HCT116 (cell line): Measurements from ENCODE around the gene CAPN10.

Experiments
- CBX3 ChIP-seq: IDR thresholded peaks from 2 replicates; pipeline ENCODE4 v1.6.1; 2012; ENCODE audit warnings: low read depth
- CTCF ChIP-seq, 3 experiments: fragments of 200-600 bp in 1 of 3; sonication (generic) in 1 of 3; IDR thresholded peaks in 2 of 3; conservative IDR thresholded peaks in 1 of 3; 2 replicates each; pipeline ENCODE4 v1.5.1; 2012 to 2017; ENCODE audit warnings: low read depth in 2 of 3, low read length in 2 of 3, antibody characterized with exemption in 1 of 3, borderline replicate concordance in 1 of 3, control low read depth in 1 of 3, mild to moderate bottlenecking in 1 of 3, mixed read lengths in 1 of 3, mixed run types in 1 of 3, moderate library complexity in 1 of 3; ENCODE audit not compliant: insufficient read depth in 1 of 3
- EGR1 ChIP-seq: IDR thresholded peaks from 2 replicates; pipeline ENCODE4 v1.6.1; 2012; ENCODE audit warnings: low read depth
- EZH2 ChIP-seq: fragments of 200-600 bp; sonication (generic); IDR thresholded peaks from 2 replicates; pipeline ENCODE4 v1.6.1; 2017; ENCODE audit warnings: antibody characterized with exemption, mixed run types
- EZH2phosphoT487 ChIP-seq: fragments of 200-600 bp; IDR thresholded peaks from 2 replicates; pipeline ENCODE4 v1.6.1; 2018; ENCODE audit warnings: antibody characterized with exemption, borderline replicate concordance
- POLR2A ChIP-seq: IDR thresholded peaks from 2 replicates; pipeline ENCODE4 v1.7.0; 2011; ENCODE audit warnings: borderline replicate concordance; ENCODE audit not compliant: insufficient read depth, insufficient read length; ENCODE audit errors: extremely low read depth
- SIN3A ChIP-seq: IDR thresholded peaks from 2 replicates; pipeline ENCODE4 v1.6.1; 2012; ENCODE audit warnings: low read depth
- ZFX ChIP-seq: fragments of 450-650 bp; IDR thresholded peaks from 2 replicates; pipeline ENCODE4 v1.6.1; 2017

GRCh38 chr2:240636563-240637115, 50.1 kb downstream of the CAPN10 start:
- no peak for TF ChIP-seq CBX3
- TF ChIP-seq EGR1 = no peak
- TF ChIP-seq EZH2phosphoT487 = no peak
- no peak for TF ChIP-seq SIN3A
- TF ChIP-seq POLR2A = no peak
- TF ChIP-seq ZFX = no peak
- no peak for TF ChIP-seq CTCF (IDR thresholded peaks at IDR 0.05 in 2 of 3, conservative IDR thresholded peaks at IDR 0.05 in 1 of 3; ENCODE audit: borderline replicate concordance in 1 of 3, insufficient read depth in 1 of 3, low read depth in 2 of 3, low read length in 2 of 3)
- TF ChIP-seq EZH2 = no peak
